Measurements from ENCODE around the gene OAS3.

DNA sequence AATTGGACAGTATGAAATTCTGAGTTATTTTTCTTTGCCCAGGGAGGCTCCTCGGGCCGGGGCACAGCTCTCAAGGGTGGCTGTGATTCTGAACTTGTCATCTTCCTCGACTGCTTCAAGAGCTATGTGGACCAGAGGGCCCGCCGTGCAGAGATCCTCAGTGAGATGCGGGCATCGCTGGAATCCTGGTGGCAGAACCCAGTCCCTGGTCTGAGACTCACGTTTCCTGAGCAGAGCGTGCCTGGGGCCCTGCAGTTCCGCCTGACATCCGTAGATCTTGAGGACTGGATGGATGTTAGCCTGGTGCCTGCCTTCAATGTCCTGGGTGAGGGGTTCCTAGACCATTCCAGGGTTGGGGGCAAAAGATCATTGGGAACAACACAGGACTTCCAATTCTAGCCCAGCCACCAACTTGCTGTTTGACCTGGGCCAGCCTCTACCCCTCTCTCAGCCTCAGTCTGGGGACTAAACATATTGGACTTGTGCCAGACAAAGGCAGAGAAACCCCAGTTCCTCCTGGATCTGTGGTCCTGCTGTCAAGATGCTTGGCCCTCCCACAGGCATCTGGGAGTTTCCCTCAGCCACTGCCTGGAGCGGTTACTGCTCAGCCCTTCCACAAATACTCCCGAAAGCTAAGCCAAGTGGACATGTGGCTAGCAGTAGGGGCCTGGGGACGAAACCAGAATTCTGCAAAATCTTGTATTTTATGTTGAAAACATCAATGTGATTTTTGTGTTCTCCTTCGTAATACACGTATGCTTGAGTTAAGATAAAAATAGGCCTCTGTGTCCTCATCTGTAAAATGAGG is 3.5 kb downstream of the OAS3 start:
- TF ChIP-seq, protein P1, sequence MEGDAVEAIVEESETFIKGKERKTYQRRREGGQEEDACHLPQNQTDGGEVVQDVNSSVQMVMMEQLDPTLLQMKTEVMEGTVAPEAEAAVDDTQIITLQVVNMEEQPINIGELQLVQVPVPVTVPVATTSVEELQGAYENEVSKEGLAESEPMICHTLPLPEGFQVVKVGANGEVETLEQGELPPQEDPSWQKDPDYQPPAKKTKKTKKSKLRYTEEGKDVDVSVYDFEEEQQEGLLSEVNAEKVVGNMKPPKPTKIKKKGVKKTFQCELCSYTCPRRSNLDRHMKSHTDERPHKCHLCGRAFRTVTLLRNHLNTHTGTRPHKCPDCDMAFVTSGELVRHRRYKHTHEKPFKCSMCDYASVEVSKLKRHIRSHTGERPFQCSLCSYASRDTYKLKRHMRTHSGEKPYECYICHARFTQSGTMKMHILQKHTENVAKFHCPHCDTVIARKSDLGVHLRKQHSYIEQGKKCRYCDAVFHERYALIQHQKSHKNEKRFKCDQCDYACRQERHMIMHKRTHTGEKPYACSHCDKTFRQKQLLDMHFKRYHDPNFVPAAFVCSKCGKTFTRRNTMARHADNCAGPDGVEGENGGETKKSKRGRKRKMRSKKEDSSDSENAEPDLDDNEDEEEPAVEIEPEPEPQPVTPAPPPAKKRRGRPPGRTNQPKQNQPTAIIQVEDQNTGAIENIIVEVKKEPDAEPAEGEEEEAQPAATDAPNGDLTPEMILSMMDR (IDR thresholded peaks at IDR 0.05; ENCODE audit: low read depth, low read length): no peak
- TF ChIP-seq EZH2phosphoT487 (IDR thresholded peaks at IDR 0.05; ENCODE audit: low read depth): no peak

Measured in OCI-LY3 (cell line).